Small intestine (tissue), 16 donors: ENCODE measurements around the gene PIP4P1. TPM values are rescaled to one million over a fixed set of nuclear protein-coding genes. Genes with fewer than 3 reads are reported as not detected.
A peak's percentile ranks its signal among the peaks of the same experiment; 100 is the strongest.
"Not testable (repeated sequence)": the region's sequence is repeated elsewhere in the genome, so short reads cannot be mapped to it uniquely, and the experiment has no call there.

Experiments
- DNase-seq, 2 donors: peaks; one replicate each; pipeline versions ENCODE4 v3.0.0 to v3.0.0-alpha.2; 2013
- FAIRE-seq: peaks from 2 replicates; lab custom pipeline; 2012; peaks lifted over from hg19 to GRCh38; lab: Jason Lieb, UNC
- H3K27ac ChIP-seq, 3 donors: one replicate each; pipeline ENCODE4 v1.5.1; 2013; ENCODE audit warnings: low read length in 2 of 3, mild to moderate bottlenecking in 2 of 3, control low read depth in 1 of 3, inconsistent platforms in 1 of 3, low read depth in 1 of 3, moderate library complexity in 1 of 3
- H3K27me3 ChIP-seq, 3 donors: one replicate each; pipeline ENCODE4 v1.6.1; 2013; ENCODE audit warnings: low read length in 3 of 3, inconsistent platforms in 1 of 3; ENCODE audit not compliant: control insufficient read depth in 3 of 3, insufficient read depth in 3 of 3
- H3K36me3 ChIP-seq, 3 donors: one replicate each; pipeline ENCODE4 v1.6.1; 2013; ENCODE audit warnings: low read length in 3 of 3, inconsistent platforms in 1 of 3, low read depth in 1 of 3, mild to moderate bottlenecking in 1 of 3, moderate library complexity in 1 of 3; ENCODE audit not compliant: control insufficient read depth in 3 of 3, insufficient read depth in 2 of 3
- H3K4me1 ChIP-seq, 3 donors: one replicate each; pipeline ENCODE4 v1.6.1; 2013; ENCODE audit warnings: low read length in 2 of 3, inconsistent platforms in 1 of 3, low read depth in 1 of 3, mild to moderate bottlenecking in 1 of 3, moderate library complexity in 1 of 3; ENCODE audit not compliant: control insufficient read depth in 3 of 3, insufficient read depth in 2 of 3
- H3K4me3 ChIP-seq, 3 donors: one replicate each; pipeline ENCODE4 v1.5.1; 2013; ENCODE audit warnings: low read length in 3 of 3, control low read depth in 1 of 3, inconsistent platforms in 1 of 3, low read depth in 1 of 3, mild to moderate bottlenecking in 1 of 3, moderate library complexity in 1 of 3
- H3K9me3 ChIP-seq, 2 donors: one replicate each; pipeline ENCODE4 v1.6.1; 2013; ENCODE audit warnings: low read depth in 1 of 2, low read length in 1 of 2; ENCODE audit not compliant: control insufficient read depth in 2 of 2, insufficient read depth in 1 of 2
- WGBS, 3 donors: extraction: QIAGEN DNeasy Blood & Tissue Kit; methylation state at CpG; one replicate each; pipeline ENCODE4 v1.1.7; 2013; 5-methylcytosine and 5-hydroxymethylcytosine counted together
- long read RNA-seq, 10 donors: transcript quantifications; one replicate each; lab custom pipeline, GENCODE V29; 2026
- polyA plus RNA-seq, 4 donors: library from polyadenylated mRNA; stranded (reverse) in 3 of 4; unstranded in 1 of 4; fragments of 200-250 nt in 3 of 4; fragments of 120-200 nt in 1 of 4; gene quantifications; one replicate each; pipeline versions ENCODE4 v1.2.1 to v1.2.3, GENCODE V29; 2013
- donor health status: healthy with polysubstance abuse.
- donor health status: control.
- donor health status: control.
- donor health status: Bipolar disorder and iron deficiency.
- donor health status: healthy.

PIP4P1 gene
- 10 to 100 TPM; 37.6 to 55.1 (median 49.2) TPM for polyA plus RNA-seq
- long read RNA-seq, donor 1: 0 reads
- long read RNA-seq, donor 2, partial matches to known transcripts: 0 of 7 reads
- long read RNA-seq, donor 2, other reads (novel, unspliced or antisense): 0 of 7 reads
- long read RNA-seq, donor 3, transcript PIP4P1-201 (7 exons, 1,961 nt): major isoform, 6 of 8 reads
- long read RNA-seq, donor 3, partial matches to known transcripts: 0 of 8 reads
- long read RNA-seq, donor 3, other reads (novel, unspliced or antisense): 0 of 8 reads
- long read RNA-seq, donor 4: 0 reads
- long read RNA-seq, donor 5, partial matches to known transcripts: 14 of 16 reads
- long read RNA-seq, donor 5, other reads (novel, unspliced or antisense): 0 of 16 reads
- long read RNA-seq, donor 6, transcript PIP4P1-201 (7 exons, 1,961 nt): major isoform, 11 of 30 reads
- long read RNA-seq, donor 6, transcript PIP4P1-202 (7 exons, 1,696 nt): minor isoform, 5 of 30 reads
- long read RNA-seq, donor 6, partial matches to known transcripts: 12 of 30 reads
- long read RNA-seq, donor 6, other reads (novel, unspliced or antisense): 0 of 30 reads
- long read RNA-seq, donor 7: 0 reads
- long read RNA-seq, donor 8: 0 reads
- long read RNA-seq, donor 9, partial matches to known transcripts: 8 of 30 reads
- long read RNA-seq, donor 9, other reads (novel, unspliced or antisense): 19 of 30 reads
- long read RNA-seq, donor 10, transcript PIP4P1-201 (7 exons, 1,961 nt): major isoform, 9 of 242 reads
- long read RNA-seq, donor 10, transcript PIP4P1-202 (7 exons, 1,696 nt): minor isoform, 8 of 242 reads
- long read RNA-seq, donor 10, partial matches to known transcripts: 113 of 242 reads
- long read RNA-seq, donor 10, other reads (novel, unspliced or antisense): 111 of 242 reads

GRCh38 chr14:20461225-20462141 lies at the start of gene PIP4P1:
Gene PIP4P1, minus strand, starts transcription at chr14:20461434. Its CDS starts 109 bp downstream, at chr14:20461325.
- FAIRE-seq: peak; percentile 96
- Histone ChIP-seq H3K4me3 (peak within 1 kb of the TSS; percentile 71 to 80 (median 78)), H3K27ac (peak within 1 kb of the TSS; percentile 88 to 96 (median 96)), H3K27me3 (no peaks in the 10 kb centered on the region), H3K36me3 (peaks cover 7 to 31% (median 9%) of the 10 kb centered on the region in 3 donors), H3K4me1 (peaks cover 2 to 41% (median 7%) of the 10 kb centered on the region in 3 donors), H3K9me3 (no peaks in the 10 kb centered on the region)
- 0% methylated on average over 56 to 67 of the region's 67 CpGs for WGBS, 3 donors
- peak; percentile 99 to 100 for DNase-seq

- 83 to 92% (median 87%) methylated on average over 8 of the region's 8 CpGs for WGBS, 3 donors
- Histone ChIP-seq H3K36me3 (no peaks in the 10 kb centered on the region), H3K9me3 (no peaks in the 10 kb centered on the region), H3K4me1 (no peaks in the 10 kb centered on the region), H3K27ac (no peak overlapping the region), H3K4me3 (no peak overlapping the region), H3K27me3 (no peaks in the 10 kb centered on the region)
- FAIRE-seq (no peak), DNase-seq (no peak)
Measured at GRCh38 chr14:20508367-20508766, 47.1 kb upstream of the PIP4P1 start.

- H3K4me3 ChIP-seq, DNase-seq, H3K4me1 ChIP-seq, H3K36me3 ChIP-seq, H3K27ac ChIP-seq, H3K9me3 ChIP-seq, H3K27me3 ChIP-seq, FAIRE-seq: not testable (repeated sequence)
- 83 to 96% (median 92%) methylated on average over 2 to 3 of the region's 3 CpGs for WGBS, 3 donors
Measured at GRCh38 chr14:20507537-20507936, 46.3 kb upstream of the PIP4P1 start.

- H3K9me3 ChIP-seq, H3K4me1 ChIP-seq, H3K4me3 ChIP-seq, H3K36me3 ChIP-seq, H3K27ac ChIP-seq, FAIRE-seq, DNase-seq, H3K27me3 ChIP-seq: not testable (repeated sequence)
- no CpG with 5 or more reads among the region's 30 CpGs for WGBS, 3 donors
Measured at GRCh38 chr14:20506752-20507151, 45.5 kb upstream of the PIP4P1 start.

- not testable (repeated sequence) for H3K27ac ChIP-seq, H3K4me1 ChIP-seq, H3K4me3 ChIP-seq, DNase-seq, FAIRE-seq, H3K9me3 ChIP-seq, H3K36me3 ChIP-seq, H3K27me3 ChIP-seq
- WGBS, 3 donors: 96 to 100% methylated on average over 1 to 17 of the region's 30 CpGs; no CpG with 5 or more reads in 1 of the 3 donors
Measured at GRCh38 chr14:20506276-20506675, 45.0 kb upstream of the PIP4P1 start.

- Histone ChIP-seq H3K27me3 (no peaks in the 10 kb centered on the region), H3K27ac (no peak overlapping the region), H3K4me1 (no peaks in the 10 kb centered on the region), H3K4me3 (no peak overlapping the region), H3K9me3 (no peaks in the 10 kb centered on the region), H3K36me3 (no peaks in the 10 kb centered on the region)
- DNase-seq (no peak), FAIRE-seq (no peak)
- WGBS, 3 donors: 38 to 60% (median 54%) methylated on average over 6 of the region's 6 CpGs
Measured at GRCh38 chr14:20503898-20504297, 42.7 kb upstream of the PIP4P1 start.

GRCh38 chr14:20501346-20501745 lies 40.1 kb upstream of the PIP4P1 start:
- DNase-seq: peak in 1 of 2 donors; percentile 28
- no peaks in the 10 kb centered on the region for H3K36me3 ChIP-seq
- H3K27me3 ChIP-seq: no peaks in the 10 kb centered on the region
- no peaks in the 10 kb centered on the region for H3K4me1 ChIP-seq
- no peak overlapping the region for H3K27ac ChIP-seq
- no peak overlapping the region for H3K4me3 ChIP-seq
- WGBS, 3 donors: 92 to 99% (median 95%) methylated on average over 2 of the region's 2 CpGs
- no peak for FAIRE-seq
- H3K9me3 ChIP-seq: no peaks in the 10 kb centered on the region
